GM21717 (cell line): ENCODE results near the gene FBXO7.

ENCODE experiments used
- ATAC-seq: cut with Tn5 transposase; IDR thresholded peaks from one replicate; pipeline ENCODE4 v1.9.1; 2021; ENCODE audit warnings: mild to moderate bottlenecking, moderate library complexity; ENCODE audit not compliant: unreplicated experiment

Gene FBXO7

DNA sequence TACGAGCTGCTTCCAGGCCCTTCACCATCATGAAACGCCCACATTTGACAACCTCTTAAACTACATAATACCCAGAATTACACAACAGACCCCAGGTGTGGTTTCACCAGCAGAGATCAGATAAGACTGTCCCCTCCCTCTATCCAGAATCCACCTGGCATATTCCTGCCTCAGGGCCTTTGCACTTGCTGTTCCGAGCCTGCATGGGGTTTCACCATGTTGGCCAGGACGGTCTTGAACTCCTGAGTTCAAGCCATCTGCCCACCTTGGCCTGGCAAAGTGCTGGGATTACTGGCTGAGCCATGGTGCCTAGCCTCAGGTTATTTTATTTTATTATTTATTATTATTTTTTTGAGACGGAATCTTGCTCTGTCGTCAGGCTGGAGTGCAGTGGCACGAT, 73.4 kb downstream of the FBXO7 start:
- no peak for ATAC-seq
